Ascending aorta (tissue), 2 donors: ENCODE results near the gene VSTM2L. TPM values are rescaled to one million over a fixed set of nuclear protein-coding genes. Genes with fewer than 3 reads are reported as not detected.

Source experiments
- DNase-seq, 2 donors: peaks; one replicate each; pipeline ENCODE4 v3.0.0-alpha.2; 2019; ENCODE audit warnings: low spot score in 2 of 2
- H3K27ac ChIP-seq, 2 donors: fragments of 200-600 bp; sonication (generic); one replicate each; pipeline ENCODE4 v1.5.1; 2016 to 2017; ENCODE audit warnings: mild to moderate bottlenecking in 1 of 2
- H3K27me3 ChIP-seq: fragments of 200-600 bp; sonication (generic); one replicate; pipeline ENCODE4 v1.5.1; 2017
- H3K36me3 ChIP-seq, 2 donors: fragments of 200-600 bp; sonication (generic); one replicate each; pipeline ENCODE4 v1.5.1; 2016
- H3K4me1 ChIP-seq, 2 donors: fragments of 200-600 bp; sonication (generic); one replicate each; pipeline ENCODE4 v1.5.1; 2016 to 2017; ENCODE audit warnings: mild to moderate bottlenecking in 1 of 2
- H3K4me3 ChIP-seq, 2 donors: fragments of 200-600 bp; sonication (generic); one replicate each; pipeline ENCODE4 v1.5.1; 2016 to 2017; ENCODE audit warnings: mild to moderate bottlenecking in 1 of 2
- H3K9me3 ChIP-seq, 2 donors: fragments of 200-600 bp; sonication (generic); one replicate each; pipeline ENCODE4 v1.5.1; 2016
- CTCF ChIP-seq, 3 experiments: fragments of 200-600 bp in 2 of 3; fragments of 450-650 bp in 1 of 3; sonication (generic) in 2 of 3; IDR thresholded peaks; one replicate each; pipeline ENCODE4 v1.5.1; 2016 to 2019; ENCODE audit warnings: antibody characterized with exemption in 3 of 3, mild to moderate bottlenecking in 1 of 3, moderate library complexity in 1 of 3
- intact Hi-C: fragments of 100-400 bp; cut with DNase I; formaldehyde crosslinking; loops from one replicate; pipeline ENCODE4 v1.15.1; 2023
- total RNA-seq: library from RNA; depleted of rRNA; stranded (reverse); fragments of >200 nt; gene quantifications from one replicate; pipeline ENCODE4 v1.1.0, GENCODE V29; 2016

VSTM2L gene
- total RNA-seq, 1 donor from 2014 or later: 1.1 TPM

- no peak for DNase-seq
- no peaks in the 10 kb centered on the region for H3K9me3 ChIP-seq
- no peak overlapping the region for H3K27ac ChIP-seq
- intact Hi-C loops: no loop called here
- H3K4me3 ChIP-seq: no peak overlapping the region
- peaks cover 0 to 4% of the 10 kb centered on the region in 2 donors for H3K4me1 ChIP-seq
- H3K27me3 ChIP-seq: peaks cover 8% of the 10 kb centered on the region
- H3K36me3 ChIP-seq: no peaks in the 10 kb centered on the region
- no peak for TF ChIP-seq CTCF (IDR thresholded peaks at IDR 0.05)
These were observed 9.9 kb downstream of the VSTM2L start for GRCh38 chr20:37912874-37913273.

DNA sequence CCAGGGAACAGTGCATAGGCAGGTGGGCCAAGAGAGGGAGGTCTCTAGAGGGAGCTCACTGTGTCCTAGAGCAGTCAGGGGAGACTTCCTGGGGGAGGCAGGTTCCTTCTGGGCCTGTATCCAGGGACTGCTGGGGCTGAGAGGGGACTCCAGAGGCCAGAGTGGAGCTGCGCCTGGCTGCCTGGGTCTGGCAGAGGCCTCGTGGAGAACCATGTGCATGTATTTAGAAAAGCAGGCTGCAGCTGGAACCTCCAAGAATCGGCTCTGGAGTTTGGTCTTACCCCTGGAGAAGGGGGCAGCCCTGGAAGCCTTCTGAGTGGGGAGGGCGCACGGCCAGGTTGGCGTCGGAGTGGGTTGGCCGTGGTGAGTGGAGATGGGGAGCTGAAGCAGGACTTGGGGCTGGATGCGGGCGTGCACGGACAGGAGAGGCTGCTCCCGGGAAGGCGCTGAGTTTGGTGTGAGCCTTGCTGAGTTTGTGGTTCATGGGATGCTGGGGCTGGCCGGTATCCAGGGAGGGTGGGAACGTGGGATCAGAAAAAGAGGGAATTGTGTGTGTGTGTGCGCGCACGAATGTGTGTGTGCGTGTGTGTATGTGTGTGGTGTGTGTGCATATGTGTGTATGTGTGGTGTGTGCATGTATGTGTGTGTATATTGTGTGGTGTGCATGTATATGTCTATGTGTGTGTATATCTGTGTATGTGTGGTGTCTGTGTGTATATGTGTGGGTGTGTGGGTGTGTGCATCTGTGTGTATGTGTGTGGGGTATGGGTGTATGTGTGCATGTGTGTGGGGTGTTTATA is 10.8 kb downstream of the VSTM2L start:
- intact Hi-C loops: no loop called here
- Histone ChIP-seq H3K27me3 (peaks cover 8% of the 10 kb centered on the region), H3K9me3 (no peaks in the 10 kb centered on the region), H3K4me3 (no peak overlapping the region), H3K27ac (no peak overlapping the region), H3K4me1 (peaks cover 0 to 4% of the 10 kb centered on the region in 2 donors), H3K36me3 (no peaks in the 10 kb centered on the region)
- no peak for DNase-seq
- no peak for TF ChIP-seq CTCF (IDR thresholded peaks at IDR 0.05)

- Histone ChIP-seq H3K36me3 (no peaks in the 10 kb centered on the region), H3K4me3 (peak overlapping the region; percentile 8 to 35), H3K4me1 (peaks cover 0 to 4% of the 10 kb centered on the region in 2 donors), H3K9me3 (no peaks in the 10 kb centered on the region), H3K27ac (no peak overlapping the region), H3K27me3 (peaks cover 8% of the 10 kb centered on the region)
- intact Hi-C loops: no loop called here
- no peak for TF ChIP-seq CTCF (IDR thresholded peaks at IDR 0.05)
- no peak for DNase-seq
These were observed 11.4 kb downstream of the VSTM2L start for GRCh38 chr20:37914367-37914671.

GRCh38 chr20:37914672-37915433 is 11.9 kb downstream of the VSTM2L start:
- no peaks in the 10 kb centered on the region for H3K36me3 ChIP-seq
- no peak for DNase-seq
- peaks cover 8% of the 10 kb centered on the region for H3K27me3 ChIP-seq
- H3K4me1 ChIP-seq: peaks cover 0 to 4% of the 10 kb centered on the region in 2 donors
- peak overlapping the region; percentile 8 to 35 for H3K4me3 ChIP-seq
- H3K27ac ChIP-seq: no peak overlapping the region
- H3K9me3 ChIP-seq: no peaks in the 10 kb centered on the region
- TF ChIP-seq CTCF (IDR thresholded peaks at IDR 0.05): no peak
- intact Hi-C loops: no loop called here

GRCh38 chr20:37915434-37915787 is 12.5 kb downstream of the VSTM2L start:
- intact Hi-C loops: no loop called here
- Histone ChIP-seq H3K27me3 (peaks cover 8% of the 10 kb centered on the region), H3K4me1 (peaks cover 0 to 4% of the 10 kb centered on the region in 2 donors), H3K27ac (no peak overlapping the region), H3K4me3 (peak overlapping the region in 1 of 2 donors; percentile 35), H3K9me3 (no peaks in the 10 kb centered on the region), H3K36me3 (no peaks in the 10 kb centered on the region)
- DNase-seq: no peak
- no peak for TF ChIP-seq CTCF (IDR thresholded peaks at IDR 0.05)
